DND-41 (cell line): ENCODE data around the gene TM9SF2.

Experiments
- ATAC-seq: fragments of 200-7000 bp; cut with Tn5 transposase; 3 replicates; pipeline ENCODE4 v1.9.1; 2021; ENCODE audit warnings: low read depth; ENCODE audit not compliant: insufficient read depth
- DNase-seq: peaks from one replicate; pipeline ENCODE4 v3.0.0-alpha.2; 2020
- H2AFZ ChIP-seq: 2 replicates; pipeline ENCODE4 v1.6.0; 2012; ENCODE audit warnings: low read depth, low read length
- H3K27ac ChIP-seq: 2 replicates; pipeline ENCODE4 v1.5.1; 2012; ENCODE audit warnings: low read length, inconsistent platforms
- H3K27me3 ChIP-seq: fragments of 200-600 bp; sonication (generic); 2 replicates; pipeline ENCODE4 v1.6.0; 2012; ENCODE audit warnings: low read length, mild to moderate bottlenecking, inconsistent platforms; ENCODE audit not compliant: insufficient read depth, poor library complexity
- H3K36me3 ChIP-seq: 2 replicates; pipeline ENCODE4 v1.5.1; 2012; ENCODE audit warnings: low read length, inconsistent platforms; ENCODE audit not compliant: insufficient read depth
- H3K4me1 ChIP-seq: 2 replicates; pipeline ENCODE4 v1.5.1; 2012; ENCODE audit warnings: mild to moderate bottlenecking, low read length; ENCODE audit not compliant: insufficient read depth
- H3K4me2 ChIP-seq: 2 replicates; pipeline ENCODE4 v1.6.0; 2012; ENCODE audit warnings: mild to moderate bottlenecking, moderate library complexity, low read length, inconsistent platforms; ENCODE audit not compliant: insufficient read depth
- H3K4me3 ChIP-seq, 2 experiments: fragments of 200-600 bp in 1 of 2; shearing (Covaris generic) in 1 of 2; 2 replicates each; pipeline ENCODE4 v1.5.1; 2012 to 2016; ENCODE audit warnings: inconsistent platforms in 2 of 2, low read length in 2 of 2, mild to moderate bottlenecking in 2 of 2, low read depth in 1 of 2, moderate library complexity in 1 of 2
- H3K79me2 ChIP-seq: 2 replicates; pipeline ENCODE4 v1.6.0; 2012; ENCODE audit warnings: low read length, inconsistent platforms; ENCODE audit not compliant: insufficient read depth
- H3K9ac ChIP-seq: 2 replicates; pipeline ENCODE4 v1.6.0; 2012; ENCODE audit warnings: low read depth, mild to moderate bottlenecking, inconsistent platforms, low read length, moderate library complexity
- H3K9me3 ChIP-seq: 2 replicates; pipeline ENCODE4 v1.5.1; 2012; ENCODE audit warnings: low read length, moderate library complexity, mild to moderate bottlenecking, inconsistent platforms; ENCODE audit not compliant: insufficient read depth, severe bottlenecking
- H4K20me1 ChIP-seq: 2 replicates; pipeline ENCODE4 v1.6.0; 2012; ENCODE audit warnings: low read length; ENCODE audit not compliant: insufficient read depth
- EZH2 ChIP-seq: IDR thresholded peaks from 3 replicates; pipeline ENCODE4 v1.6.1; 2012; ENCODE audit warnings: borderline replicate concordance, low read depth, mild to moderate bottlenecking, moderate library complexity, low read length, inconsistent platforms; ENCODE audit not compliant: severe bottlenecking
- TF ChIP-seq, protein P1 (sequence below): IDR thresholded peaks from 2 replicates; pipeline ENCODE4 v1.5.1; 2012; ENCODE audit warnings: borderline replicate concordance, low read length, moderate library complexity, mild to moderate bottlenecking; ENCODE audit not compliant: poor library complexity, severe bottlenecking; ENCODE audit errors: extremely low read depth

TM9SF2 gene

DNA sequence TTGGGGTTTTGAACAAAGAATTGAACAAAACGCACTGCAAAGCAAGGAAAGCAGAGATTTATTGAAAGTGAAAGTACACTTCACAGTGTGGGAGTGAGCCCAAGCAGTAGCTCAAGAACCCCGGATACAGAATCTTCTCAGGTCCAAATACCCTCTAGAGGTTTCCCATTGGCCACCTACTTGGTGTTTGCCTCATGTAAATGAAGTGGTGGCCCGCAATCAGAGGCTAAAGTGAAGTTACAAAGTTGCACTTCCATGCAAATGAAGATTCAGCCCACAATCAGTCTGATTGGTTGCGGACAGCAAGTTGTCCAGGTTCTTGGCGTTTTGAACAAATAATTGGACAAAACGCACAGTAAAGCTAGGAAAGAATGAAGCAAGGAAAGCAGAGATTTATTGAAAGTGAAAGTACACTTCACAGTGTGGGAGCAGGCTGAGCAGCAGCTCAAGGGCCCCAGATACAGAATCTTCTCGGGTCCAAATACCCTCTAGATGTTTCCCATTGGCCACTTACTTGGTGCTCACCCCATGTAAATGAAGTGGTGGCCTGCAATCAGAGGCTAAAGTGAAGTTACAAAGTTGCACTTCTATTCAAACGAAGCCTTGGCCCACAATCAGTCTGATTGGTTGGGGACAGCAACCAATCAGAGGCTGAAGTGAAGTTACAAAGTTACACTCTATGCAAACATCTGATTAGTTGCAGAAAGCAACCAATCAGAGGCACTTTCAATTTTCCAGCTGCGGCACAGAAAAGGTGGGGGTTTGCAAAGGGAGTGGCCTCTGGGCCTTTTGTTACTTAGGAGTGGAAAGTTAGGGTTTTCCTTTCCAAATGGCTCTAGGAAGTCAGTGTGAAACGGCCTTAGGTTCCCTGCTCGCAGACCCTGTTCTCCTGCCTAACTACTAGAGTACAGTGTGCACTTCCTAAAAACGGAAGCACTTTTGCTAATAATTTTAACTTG lies 4.8 kb upstream of the TM9SF2 start:
- Histone ChIP-seq H3K4me3 (peak overlapping the region; percentile 33 to 61; a peak in 3 of 4 replicates), H4K20me1 (no peaks in the 10 kb centered on the region), H3K27me3 (no peaks in the 10 kb centered on the region), H2AFZ (peak overlapping the region; percentile 71), H3K9ac (peak overlapping the region; percentile 58), H3K4me2 (peak overlapping the region; percentile 65), H3K36me3 (no peaks in the 10 kb centered on the region; the same call in 1 of the 2 replicates), H3K27ac (peak overlapping the region; percentile 81), H3K79me2 (peaks cover 2% of the 10 kb centered on the region), H3K4me1 (peaks cover 39% of the 10 kb centered on the region), H3K9me3 (peaks cover 4% of the 10 kb centered on the region)
- peak; percentile 82 for DNase-seq
- TF ChIP-seq, protein P1, sequence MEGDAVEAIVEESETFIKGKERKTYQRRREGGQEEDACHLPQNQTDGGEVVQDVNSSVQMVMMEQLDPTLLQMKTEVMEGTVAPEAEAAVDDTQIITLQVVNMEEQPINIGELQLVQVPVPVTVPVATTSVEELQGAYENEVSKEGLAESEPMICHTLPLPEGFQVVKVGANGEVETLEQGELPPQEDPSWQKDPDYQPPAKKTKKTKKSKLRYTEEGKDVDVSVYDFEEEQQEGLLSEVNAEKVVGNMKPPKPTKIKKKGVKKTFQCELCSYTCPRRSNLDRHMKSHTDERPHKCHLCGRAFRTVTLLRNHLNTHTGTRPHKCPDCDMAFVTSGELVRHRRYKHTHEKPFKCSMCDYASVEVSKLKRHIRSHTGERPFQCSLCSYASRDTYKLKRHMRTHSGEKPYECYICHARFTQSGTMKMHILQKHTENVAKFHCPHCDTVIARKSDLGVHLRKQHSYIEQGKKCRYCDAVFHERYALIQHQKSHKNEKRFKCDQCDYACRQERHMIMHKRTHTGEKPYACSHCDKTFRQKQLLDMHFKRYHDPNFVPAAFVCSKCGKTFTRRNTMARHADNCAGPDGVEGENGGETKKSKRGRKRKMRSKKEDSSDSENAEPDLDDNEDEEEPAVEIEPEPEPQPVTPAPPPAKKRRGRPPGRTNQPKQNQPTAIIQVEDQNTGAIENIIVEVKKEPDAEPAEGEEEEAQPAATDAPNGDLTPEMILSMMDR, result no peak
- TF ChIP-seq EZH2, result no peak
- ATAC-seq, result peak; percentile 64

DNA sequence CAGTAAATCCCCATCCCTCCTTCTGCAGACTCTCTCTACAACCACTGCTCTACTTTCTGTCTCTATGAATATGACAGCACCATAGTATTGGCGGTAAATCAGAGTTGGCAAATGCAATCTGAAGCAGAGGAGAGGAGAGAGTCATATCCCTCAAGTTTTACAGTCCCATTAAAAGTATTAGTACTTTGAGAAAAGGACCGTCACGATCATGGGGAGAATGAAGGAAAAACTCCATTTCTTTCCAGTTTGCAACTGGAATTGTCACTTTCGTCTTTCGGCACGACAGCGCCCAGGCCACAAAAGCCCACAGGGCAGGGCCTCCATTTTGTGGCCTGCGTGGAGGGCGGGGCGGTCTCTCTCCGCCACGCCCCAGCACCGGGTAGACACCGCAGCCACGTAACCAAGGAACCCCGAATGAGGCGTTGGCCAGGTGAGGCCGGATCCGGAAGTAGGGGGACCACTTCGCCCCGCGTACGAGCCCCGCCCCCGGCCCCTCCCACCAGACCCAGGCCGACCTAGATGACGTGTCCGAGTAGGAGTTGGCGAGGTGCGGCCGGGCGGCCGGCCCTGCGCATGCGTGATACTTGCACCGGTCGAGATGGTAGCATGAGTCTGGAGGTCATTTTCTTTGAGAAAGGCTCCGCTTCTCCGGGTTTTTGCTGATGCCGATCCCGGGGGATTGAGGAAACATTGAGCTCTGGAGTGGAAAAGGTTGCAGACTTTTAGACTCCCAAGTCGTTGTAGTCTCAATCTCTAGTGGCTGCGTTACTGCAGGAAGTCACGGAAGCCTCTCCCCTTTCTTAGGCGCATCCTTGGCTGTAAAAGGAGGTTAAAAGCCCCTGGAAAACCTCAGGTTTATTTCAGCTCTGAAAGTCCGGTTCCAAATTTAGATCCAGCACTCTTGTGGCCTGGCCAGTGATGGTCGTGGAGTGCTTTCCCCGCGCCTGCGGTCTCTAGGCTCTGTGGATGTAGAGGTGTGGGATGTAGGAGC lies 2.8 kb upstream of the TM9SF2 start:
- Histone ChIP-seq H2AFZ (peak overlapping the region; percentile 41; the same call in 1 of the 2 replicates), H3K27ac (no peak overlapping the region), H3K36me3 (peaks cover 5% of the 10 kb centered on the region; the same call in 1 of the 2 replicates), H3K9me3 (no peaks in the 10 kb centered on the region), H3K79me2 (peaks cover 22% of the 10 kb centered on the region), H3K9ac (no peak overlapping the region), H4K20me1 (peaks cover 6% of the 10 kb centered on the region; the same call in 1 of the 2 replicates), H3K4me1 (peaks cover 53% of the 10 kb centered on the region), H3K27me3 (no peaks in the 10 kb centered on the region), H3K4me3 (no peak overlapping the region), H3K4me2 (no peak overlapping the region)
- DNase-seq (no peak), ATAC-seq (no peak)
- TF ChIP-seq EZH2, result no peak
- TF ChIP-seq, protein P1, result no peak

DNA sequence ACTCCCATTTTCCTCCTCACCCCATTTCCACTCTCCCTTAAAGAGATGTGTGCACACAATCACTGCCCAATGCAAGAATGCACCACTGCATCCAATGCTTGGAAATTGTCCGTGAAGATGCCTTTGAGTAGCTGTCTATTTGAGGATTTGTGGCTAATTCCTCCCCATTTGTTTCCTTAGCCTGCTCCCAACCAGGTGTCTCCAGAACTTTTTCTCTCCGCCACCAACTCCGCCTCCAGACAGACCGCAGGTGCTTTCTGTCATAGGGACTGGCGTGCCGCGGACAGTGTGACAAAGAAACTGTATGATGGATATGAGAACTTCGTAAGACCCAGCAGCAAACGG lies 461 bp upstream of the TM9SF2 start:
- Histone ChIP-seq H3K79me2 (peaks cover 46% of the 10 kb centered on the region), H3K4me1 (peaks cover 56% of the 10 kb centered on the region), H3K9me3 (no peaks in the 10 kb centered on the region), H3K36me3 (peaks cover 5% of the 10 kb centered on the region; the same call in 1 of the 2 replicates), H3K27me3 (no peaks in the 10 kb centered on the region), H2AFZ (peak overlapping the region; percentile 68), H3K4me3 (peak overlapping the region; percentile 95; a peak in 3 of 4 replicates), H3K4me2 (peak overlapping the region; percentile 67), H4K20me1 (peaks cover 6% of the 10 kb centered on the region; the same call in 1 of the 2 replicates), H3K27ac (peak overlapping the region; percentile 97), H3K9ac (peak overlapping the region; percentile 95)
- DNase-seq (no peak), ATAC-seq (peak; percentile 36)
- no peak for TF ChIP-seq EZH2
- TF ChIP-seq, protein P1, result no peak
